Activated gamma-delta T cell (primary cell): ENCODE results near the gene MOB3B.

Source experiments
- DNase-seq: peaks from one replicate; lab custom pipeline; 2025; lab: John Stamatoyannopoulos, UW

MOB3B gene

DNA sequence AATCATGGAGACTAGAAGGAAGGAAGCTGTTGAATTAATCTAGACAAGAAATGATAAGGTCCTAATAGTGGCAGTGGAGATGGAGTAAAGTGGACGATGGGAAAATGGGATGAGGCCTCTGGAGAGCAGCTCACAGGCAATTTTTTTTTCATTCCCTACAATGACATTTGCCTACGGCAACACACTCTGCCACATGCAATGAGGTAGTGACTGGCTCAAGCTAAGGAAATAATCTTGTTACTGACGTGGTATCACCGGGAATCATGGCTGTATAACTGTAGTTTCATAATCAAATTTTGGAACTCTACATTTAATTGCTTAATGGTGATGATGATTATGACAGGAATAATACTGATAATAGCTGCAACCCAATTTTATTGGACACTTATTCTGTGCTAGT, 12.1 kb upstream of the MOB3B start:
- no peak for DNase-seq

- no peak for DNase-seq
These were observed 10.9 kb upstream of the MOB3B start for GRCh38 chr9:27540502-27540901.

- DNase-seq: no peak
These were observed 10.1 kb upstream of the MOB3B start for GRCh38 chr9:27539479-27540441.

GRCh38 chr9:27538647-27539046, 9.0 kb upstream of the MOB3B start:
- no peak for DNase-seq

DNA sequence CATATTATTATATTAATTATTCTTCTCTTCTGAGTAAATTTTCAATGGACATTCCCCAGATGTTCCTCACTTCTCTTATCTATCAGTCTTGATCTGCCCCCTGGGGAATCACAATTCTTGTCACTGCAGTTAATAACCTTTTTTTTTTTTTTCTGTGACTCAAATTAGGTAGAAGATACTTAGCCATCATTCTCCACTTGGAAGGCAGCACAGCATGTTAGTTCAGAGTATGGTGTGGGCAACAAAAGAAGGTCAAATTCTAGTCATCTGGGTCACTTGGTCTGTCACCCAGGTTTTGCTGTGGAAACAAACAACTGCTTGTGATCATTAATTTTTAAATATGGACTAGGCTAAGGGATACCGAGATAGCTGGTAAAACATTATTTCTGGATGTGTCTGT, 8.1 kb upstream of the MOB3B start:
- DNase-seq: no peak

- DNase-seq: no peak
These were observed 7.4 kb upstream of the MOB3B start for GRCh38 chr9:27537027-27537435.

GRCh38 chr9:27536168-27536567, 6.6 kb upstream of the MOB3B start:
- DNase-seq: no peak

DNA sequence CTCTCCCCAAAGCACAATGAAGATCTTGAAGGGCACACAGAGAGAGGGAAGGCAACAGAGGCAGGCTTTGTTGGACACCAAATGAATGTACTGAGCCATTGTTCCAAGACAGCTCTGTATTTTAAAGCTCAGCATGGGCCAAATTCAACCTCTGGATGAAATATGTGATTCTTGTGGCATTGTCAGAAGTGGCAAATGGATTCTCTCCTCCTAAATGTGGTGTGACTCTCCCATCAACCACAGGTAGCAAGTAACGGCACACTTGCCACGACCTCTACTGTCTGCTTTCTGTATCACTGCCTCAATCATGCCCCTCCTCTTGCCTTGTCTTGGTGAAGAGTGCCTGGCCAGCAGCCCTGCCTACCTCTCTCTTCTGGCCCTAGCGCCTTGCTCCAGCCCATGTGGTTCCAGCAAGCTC, 6.1 kb upstream of the MOB3B start:
- DNase-seq: no peak

GRCh38 chr9:27534658-27535209, 5.1 kb upstream of the MOB3B start:
- no peak for DNase-seq

- no peak for DNase-seq
These were observed 4.5 kb upstream of the MOB3B start for GRCh38 chr9:27534131-27534530.

- no peak for DNase-seq
These were observed 3.7 kb upstream of the MOB3B start for GRCh38 chr9:27533311-27533710.

DNA sequence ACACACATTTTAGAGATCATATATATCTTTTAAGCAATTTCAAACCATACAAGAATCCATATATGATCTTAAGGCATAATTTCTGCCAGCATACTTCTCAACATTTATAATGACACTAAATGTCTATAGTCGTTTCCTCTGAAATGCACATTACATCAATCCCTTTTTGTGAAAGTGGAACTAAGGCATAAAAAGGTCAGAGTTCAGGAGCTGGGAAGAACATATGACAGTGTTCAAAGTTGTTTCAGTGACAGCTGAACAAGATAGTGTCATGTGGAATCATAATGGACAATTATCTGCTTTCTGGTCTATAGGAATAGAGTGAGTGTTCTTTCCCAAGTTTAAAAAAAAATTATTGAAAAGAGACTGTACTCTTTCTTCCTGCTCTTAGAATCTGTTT, 2.4 kb upstream of the MOB3B start:
- DNase-seq: no peak

GRCh38 chr9:27530915-27531755, 1.5 kb upstream of the MOB3B start:
- DNase-seq: no peak

GRCh38 chr9:27528886-27529315, 713 bp downstream of the MOB3B start:
- peak; percentile 10 for DNase-seq

GRCh38 chr9:27528076-27528885, 1.3 kb downstream of the MOB3B start:
- peak; percentile 24 for DNase-seq

- no peak for DNase-seq
These were observed 1.9 kb downstream of the MOB3B start for GRCh38 chr9:27527702-27528075.

DNA sequence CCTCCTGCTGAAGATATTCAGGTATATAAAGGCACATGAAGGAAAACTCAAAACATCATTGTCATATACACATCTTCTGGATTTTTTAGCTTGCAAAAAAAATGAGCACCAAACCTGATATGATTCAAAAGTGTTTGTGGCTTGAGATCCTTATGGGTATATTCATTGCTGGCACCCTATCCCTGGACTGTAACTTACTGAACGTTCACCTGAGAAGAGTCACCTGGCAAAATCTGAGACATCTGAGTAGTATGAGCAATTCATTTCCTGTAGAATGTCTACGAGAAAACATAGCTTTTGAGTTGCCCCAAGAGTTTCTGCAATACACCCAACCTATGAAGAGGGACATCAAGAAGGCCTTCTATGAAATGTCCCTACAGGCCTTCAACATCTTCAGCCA, 5.4 kb downstream of the MOB3B start, which contains the start of gene IFNK:
TSS of gene IFNK (plus strand) at position 55 of the 400 bp plus-strand sequence. CDS start at position 102, 47 bp downstream.
- DNase-seq: no peak

DNA sequence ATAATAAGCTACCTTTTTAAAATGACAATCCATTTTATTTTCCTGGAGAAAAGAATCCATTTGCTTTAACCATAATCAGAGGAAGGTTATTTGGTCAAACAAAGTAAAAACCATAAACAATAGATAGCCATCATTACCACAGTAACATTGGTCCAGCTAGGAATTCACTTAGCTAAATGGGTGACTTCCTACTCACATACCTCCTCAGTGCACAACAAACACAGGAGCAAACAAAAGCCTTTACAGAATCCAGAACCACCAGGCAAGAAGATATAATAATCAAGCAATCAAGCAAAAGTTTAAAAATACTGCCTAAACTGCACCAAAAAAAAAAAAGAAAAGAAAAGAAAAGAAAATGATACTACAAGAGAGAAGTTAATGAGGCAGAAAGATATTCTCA, 6.5 kb downstream of the MOB3B start:
- no peak for DNase-seq

- DNase-seq: no peak
These were observed 8.6 kb downstream of the MOB3B start for GRCh38 chr9:27520986-27521385.

GRCh38 chr9:27519466-27520465, 9.8 kb downstream of the MOB3B start:
- DNase-seq: no peak
